HG03135 (cell line): ENCODE data around the gene PDCD5.

ENCODE experiments used
- ATAC-seq: cut with Tn5 transposase; IDR thresholded peaks from one replicate; pipeline ENCODE4 v1.9.1; 2021; ENCODE audit warnings: mild to moderate bottlenecking, moderate library complexity; ENCODE audit not compliant: unreplicated experiment

PDCD5 gene

DNA sequence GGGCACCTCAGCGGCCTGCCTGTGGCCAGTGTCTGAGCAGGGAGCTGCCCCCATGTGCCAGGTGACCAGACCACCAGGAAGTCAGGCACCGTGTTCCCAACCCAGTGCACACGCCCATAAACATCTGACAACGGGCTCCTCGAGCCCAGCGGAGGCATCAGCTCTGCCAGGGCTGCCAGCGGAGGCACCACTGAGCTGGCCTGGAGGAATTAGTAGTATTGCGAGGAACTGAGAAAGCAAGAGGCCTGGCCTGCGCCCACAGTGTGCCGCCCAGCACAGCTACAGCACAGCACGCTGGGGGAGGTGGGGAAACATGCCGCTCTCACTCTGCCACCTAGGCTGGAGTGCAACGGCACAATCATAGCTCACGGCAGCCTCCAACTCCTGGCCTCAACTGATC is 49.3 kb downstream of the PDCD5 start:
- ATAC-seq = no peak

DNA sequence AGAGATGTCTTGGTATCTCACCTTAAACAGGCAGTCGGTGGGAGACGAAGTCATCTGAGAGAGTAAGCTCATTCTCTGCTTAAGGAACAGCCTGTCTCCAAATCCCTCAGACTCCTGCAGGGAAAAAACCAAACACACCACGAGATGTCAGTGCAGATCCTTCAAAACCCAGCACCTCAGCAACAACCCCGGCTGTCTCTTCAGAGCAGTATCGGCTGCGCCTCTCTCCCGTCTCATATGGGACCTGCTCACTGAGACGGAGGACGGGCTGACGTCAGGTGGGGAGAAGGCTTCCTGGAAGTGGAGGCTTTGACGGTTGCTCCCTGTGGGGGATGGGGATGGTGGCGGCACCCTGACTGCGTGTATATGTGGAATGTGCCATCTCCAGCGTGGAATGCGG is 50.4 kb downstream of the PDCD5 start:
- ATAC-seq = no peak
